CD4-positive, alpha-beta T cell treated with Interleukin-2 at 100 ng/mL for 4 hours (primary cell): Measurements from ENCODE around the gene SAMD13.
A peak's percentile ranks its signal among the peaks of the same experiment; 100 is the strongest.

Source experiments
- DNase-seq: peaks from one replicate; pipeline ENCODE4 v3.0.0-alpha.2; 2020; ENCODE audit warnings: low spot score

SAMD13 gene

GRCh38 chr1:84345220-84345619 lies 43.7 kb downstream of the SAMD13 start:
- no peak for DNase-seq

DNA sequence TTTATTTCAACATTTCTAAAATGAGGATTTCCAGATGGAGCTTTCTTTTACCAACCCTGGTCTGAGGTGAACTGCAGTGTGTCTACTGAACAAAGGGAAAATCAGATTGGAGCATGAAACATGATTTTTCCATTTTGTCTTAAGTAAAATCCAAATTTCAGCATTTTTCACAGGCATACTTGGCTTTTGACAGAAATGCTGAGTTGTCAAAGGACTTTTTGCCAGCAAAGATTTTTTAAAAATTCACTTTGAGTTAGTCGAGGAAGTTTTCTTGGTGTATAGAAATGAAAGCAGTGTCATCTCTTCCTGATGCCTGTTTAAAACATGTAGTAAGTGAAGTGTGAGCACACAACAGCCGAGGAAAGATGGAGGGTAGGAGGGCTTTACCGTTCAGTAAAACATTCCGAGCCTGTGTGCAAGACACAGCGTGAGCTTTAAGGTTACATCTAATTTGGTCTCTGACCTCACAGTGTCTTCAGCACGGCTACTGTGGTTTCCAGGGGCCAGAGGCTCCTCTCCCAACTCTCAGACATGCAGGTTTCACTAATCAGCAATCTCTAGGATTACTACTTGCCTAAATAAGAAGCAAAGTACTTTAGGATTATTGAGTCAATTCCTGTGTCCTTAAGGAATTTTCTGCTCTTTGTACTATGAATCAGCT lies 45.9 kb downstream of the SAMD13 start:
- no peak for DNase-seq

DNA sequence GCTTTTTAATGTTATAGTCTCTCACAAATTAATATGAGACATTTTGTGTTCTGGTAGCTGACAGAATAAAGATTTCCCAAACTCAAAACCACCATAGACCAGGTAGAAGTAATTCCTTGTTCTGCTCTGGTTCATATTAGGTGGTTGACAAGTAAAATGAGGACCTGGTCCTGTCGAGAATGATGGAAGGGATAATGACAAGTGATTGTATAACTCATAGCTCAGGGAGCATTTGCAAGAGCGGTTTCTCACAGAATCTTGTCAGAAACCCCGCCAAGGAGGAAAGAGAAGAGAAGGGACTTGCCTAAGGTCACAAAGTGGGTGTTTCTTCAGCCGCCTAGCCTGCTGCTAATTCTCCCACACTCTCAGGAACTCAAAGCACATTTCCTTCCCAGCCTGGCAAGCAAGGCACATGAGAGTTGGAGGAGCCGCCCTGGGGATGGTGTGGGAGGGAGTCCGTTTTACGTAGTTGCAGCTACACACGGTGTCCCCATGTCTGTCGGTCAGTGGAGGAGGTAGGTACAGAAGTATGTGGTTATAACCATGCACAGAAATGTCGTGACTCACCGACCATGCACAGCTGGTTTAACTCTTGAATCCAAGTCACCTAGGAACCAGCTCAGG lies 46.5 kb downstream of the SAMD13 start:
- DNase-seq, result no peak

- DNase-seq, result no peak
Measured at GRCh38 chr1:84348759-84349158, 47.3 kb downstream of the SAMD13 start.

GRCh38 chr1:84350104-84350503 lies 48.6 kb downstream of the SAMD13 start:
- DNase-seq, result no peak

- DNase-seq, result no peak
Measured at GRCh38 chr1:84350550-84350949, 49.0 kb downstream of the SAMD13 start.

DNA sequence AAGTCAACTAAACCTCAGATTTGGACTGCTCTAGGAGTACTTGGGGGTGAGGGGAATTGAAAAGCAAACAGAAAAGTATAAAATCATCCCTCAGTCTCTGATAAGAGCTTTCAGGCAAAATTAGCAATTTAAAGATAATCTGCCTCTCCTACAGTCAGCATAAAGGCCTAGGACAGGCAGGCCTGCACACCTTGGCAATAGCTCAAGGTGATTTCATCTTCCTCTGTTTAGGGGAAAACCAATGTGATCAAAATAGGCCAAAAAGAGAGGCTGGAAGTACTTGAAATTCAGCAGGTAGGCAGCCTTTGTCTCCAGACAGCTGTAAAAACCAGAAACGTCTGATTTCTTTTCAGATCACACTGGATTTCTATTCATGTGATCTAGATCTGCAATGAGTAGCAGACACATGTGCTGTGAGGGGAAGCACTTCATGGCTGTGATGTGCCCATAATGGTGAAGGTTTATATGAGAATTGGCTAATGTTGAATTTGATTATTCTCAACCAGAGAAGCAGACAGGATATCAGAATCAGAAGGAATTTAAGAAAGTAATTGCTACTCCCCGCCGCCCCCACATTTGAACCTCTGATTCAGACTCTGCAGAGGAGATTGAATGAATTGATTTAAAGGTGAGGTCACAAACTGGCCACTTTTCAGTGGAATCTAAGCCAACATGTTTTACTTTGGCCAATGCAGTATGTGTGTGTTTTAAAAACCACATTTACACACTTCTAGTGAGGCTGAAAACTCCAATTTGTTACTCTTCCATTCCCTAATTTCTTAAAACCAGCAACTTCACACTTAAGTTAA lies 51.0 kb downstream of the SAMD13 start:
- DNase-seq, result no peak

DNA sequence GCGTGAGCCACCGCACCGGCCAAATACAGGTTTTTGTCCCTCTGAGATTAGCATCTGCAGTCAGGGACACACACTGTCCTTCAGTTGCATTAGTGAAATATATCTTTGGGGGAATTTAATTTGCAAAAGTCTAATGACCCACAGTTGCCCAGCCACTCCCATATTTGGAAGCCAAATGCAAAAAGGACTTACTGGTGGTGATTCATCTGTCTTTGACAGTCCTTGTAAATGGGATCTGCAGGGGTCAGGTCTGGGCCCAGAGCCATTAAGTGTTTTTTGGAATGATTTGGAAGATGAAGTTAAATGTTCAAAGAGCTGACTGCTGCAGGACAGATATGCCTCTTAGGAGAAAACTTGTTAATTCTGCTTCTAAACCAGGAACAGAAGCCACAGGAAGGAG lies 52.2 kb downstream of the SAMD13 start:
- DNase-seq, result no peak

- no peak for DNase-seq
Measured at GRCh38 chr1:84355556-84355955, 54.0 kb downstream of the SAMD13 start.

DNA sequence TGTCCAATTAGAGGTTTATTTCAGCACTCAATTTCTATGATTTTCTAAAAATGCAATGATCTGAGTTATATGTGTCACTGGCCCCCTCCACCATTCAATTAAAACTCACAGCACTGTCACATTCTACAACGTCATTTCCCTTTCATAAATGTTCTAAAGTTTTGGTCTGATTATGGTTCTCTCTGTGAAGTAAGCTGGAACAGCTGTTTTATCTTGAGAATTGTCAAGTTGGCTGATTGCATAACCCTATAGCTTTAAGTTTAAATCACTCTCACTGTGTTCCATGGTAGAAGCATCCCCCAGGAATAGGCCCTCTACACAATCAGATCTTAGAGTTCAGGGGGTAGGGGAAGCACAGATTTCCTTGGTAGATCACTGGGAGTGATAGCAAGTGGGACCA lies 55.4 kb downstream of the SAMD13 start:
- no peak for DNase-seq

DNA sequence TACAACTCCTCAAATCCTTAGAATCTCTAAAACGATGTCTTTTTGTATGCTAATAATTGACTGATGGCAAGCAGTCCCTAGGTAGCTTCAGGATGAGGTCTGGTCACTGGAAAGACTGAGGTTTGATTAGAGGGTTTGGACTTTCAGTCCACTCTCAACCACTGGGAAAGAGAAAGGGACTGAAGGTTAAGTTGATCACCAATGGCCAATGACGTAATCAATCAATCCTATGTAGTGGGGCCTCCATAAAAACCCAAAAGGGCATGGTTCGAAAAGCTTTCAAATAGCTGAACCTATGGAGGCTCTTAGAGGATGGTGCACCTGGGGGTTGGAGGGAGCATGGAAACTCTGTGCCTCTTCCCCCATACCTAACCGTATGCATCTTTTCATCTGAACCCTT lies 57.2 kb downstream of the SAMD13 start:
- DNase-seq, result no peak

DNA sequence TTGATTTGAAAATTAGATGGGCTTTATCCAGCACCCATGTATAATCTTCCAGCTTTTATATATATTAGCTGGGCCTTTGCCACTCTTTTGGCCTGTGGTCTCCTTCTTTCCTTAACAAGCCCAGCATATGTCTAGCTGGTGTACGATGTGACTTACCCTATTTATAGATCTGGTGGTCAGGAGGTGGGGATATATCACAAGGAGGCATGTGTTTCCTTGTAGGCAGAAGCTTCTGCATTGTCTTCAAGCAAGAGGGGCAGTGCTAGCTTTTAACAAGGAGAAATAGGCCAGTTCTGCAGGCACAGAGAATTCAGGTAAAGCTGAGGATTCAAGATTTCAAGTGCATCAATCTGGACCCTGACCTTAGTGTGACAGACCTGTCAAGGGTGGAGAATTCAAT lies 58.8 kb downstream of the SAMD13 start:
- no peak for DNase-seq

GRCh38 chr1:84361796-84362195 lies 60.3 kb downstream of the SAMD13 start:
- DNase-seq, result no peak

DNA sequence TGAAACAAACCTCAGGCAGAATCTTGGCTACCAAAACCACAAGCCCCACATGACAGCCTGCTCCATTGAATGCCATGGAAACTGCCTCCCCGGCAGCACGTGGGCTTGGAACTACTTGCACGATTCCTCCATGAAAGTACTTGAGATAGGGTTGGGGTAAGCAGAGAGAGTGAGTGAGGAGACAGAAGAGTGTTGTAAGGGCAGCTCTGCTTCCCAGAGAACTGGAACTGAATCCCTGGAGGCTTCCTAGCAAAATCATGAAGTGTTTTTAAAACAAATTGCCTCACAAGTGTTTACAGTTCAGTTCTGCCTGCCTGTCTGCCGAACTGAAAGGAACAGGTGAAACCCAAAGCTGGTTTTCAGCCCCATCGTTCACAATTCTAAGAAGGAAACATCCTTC lies 61.5 kb downstream of the SAMD13 start:
- no peak for DNase-seq

GRCh38 chr1:84363622-84364021 lies 62.1 kb downstream of the SAMD13 start:
- no peak for DNase-seq

- peak; percentile 56 for DNase-seq
Measured at GRCh38 chr1:84365225-84366221, 64.0 kb downstream of the SAMD13 start.

DNA sequence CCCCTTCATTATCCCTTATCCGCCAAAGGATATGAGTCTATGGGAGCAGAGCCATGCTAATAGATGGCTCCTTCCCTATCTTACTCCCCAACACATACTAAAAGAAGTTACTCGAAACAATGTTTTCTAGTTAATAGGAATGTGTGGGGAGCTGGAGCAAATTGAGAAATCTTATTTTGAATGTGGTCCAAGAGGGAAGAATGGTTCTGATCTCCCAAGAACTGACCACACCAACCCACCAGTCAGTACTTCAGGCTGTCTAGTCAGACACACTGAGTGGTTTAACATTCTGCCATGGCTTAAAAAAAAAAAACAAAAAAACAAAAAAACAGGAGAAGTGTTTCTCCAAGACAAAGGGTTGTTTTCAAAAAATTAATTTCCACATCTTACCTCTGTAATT lies 65.3 kb downstream of the SAMD13 start:
- DNase-seq, result no peak

- DNase-seq, result no peak
Measured at GRCh38 chr1:84367219-84367618, 65.7 kb downstream of the SAMD13 start.

DNA sequence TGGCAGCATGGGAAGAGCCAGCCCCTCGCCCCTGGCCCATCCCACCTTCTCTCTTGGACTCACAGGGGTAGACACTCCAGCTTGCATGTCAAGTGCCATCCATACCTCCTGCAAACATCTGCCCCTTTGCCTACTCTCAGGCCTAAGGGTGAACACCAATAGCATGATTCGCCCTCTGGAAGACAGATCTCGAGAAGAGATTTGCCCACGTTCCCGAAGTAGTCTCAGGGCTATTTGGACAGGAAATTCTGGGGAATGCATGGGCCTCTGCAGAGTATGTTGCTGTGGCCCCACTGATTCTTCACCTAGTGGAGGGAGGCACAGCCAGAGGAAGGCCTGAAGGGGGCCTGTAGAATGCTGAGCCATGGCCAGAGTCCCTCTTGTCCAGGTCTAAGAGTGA lies 66.9 kb downstream of the SAMD13 start:
- DNase-seq, result no peak

DNA sequence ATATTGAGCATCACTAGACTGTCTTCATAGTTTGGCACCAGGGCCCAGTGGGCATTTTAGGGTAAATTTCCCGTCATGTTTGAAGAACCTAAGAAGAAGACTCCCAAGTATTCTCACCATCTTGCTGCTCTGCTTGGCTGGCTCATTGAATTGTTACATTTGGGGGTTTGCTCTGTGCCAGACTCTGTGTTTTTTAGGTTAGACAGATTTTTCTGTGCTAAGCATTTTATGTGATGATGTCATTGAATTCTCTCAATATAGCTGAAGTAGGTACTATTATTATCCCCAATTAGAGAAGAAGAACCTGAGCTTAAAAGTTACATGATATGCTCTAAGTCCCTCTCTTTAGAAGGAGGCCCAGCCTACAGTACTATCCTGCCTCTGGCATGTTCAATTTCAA lies 68.8 kb downstream of the SAMD13 start:
- DNase-seq, result no peak

DNA sequence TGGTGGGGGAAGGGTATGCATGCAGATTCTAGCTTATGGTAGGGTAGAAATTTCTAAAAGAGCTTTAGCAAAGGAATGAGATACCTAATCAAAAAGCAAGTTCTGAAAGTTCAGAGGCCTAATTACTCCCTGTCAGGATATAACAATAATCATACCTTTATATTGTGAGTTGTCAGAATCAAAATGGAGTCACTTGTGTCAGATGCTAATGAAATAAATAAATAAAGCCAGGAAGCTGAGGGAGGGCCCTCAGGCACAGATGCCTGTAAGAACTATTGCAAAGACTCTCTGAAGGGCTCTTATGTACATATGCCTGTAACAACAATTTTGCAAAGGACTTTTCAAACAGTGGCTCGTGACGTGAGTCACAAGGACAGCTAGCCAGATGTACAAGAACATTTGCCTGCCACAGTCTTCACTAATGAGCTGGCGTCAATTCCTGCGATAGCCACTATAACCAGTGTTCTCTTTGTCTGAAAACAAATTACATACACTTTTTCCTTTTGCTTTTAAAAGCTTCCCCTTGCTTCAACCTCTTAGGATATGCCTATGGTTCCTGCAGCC lies 69.4 kb downstream of the SAMD13 start:
- no peak for DNase-seq
